ENCODE data around the gene WWOX. TPM values are rescaled to one million over a fixed set of nuclear protein-coding genes. Genes with fewer than 3 reads are reported as not detected.

Gene WWOX
- total RNA-seq, 4 donors from 2014 or later: 21.4 to 55.6 (median 33.2) TPM

DNA sequence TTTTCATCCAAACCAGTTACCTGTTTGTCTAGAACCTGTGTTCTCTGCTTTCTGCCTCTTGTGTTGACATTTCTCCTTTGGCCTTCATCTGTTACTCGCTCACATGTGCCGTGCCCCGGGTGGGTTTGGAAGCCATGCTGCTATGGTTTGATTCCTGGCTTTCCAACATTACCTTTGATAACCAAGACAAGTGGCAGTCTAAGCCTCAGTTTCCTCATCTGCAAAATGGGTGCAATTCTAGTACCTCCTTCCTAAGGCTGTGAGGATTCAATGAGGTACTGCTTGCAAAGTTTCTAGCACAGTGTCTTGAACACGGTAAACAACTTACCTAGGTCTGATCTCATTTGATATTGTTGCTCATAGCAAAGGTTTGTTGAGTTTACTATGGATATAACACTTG, 665.0 kb downstream of the WWOX start:
- no peak for DNase-seq (ENCODE audit: low spot score)
- no peak for ATAC-seq (ENCODE audit: low FRiP score)
- no peak for TF ChIP-seq CTCF (IDR thresholded peaks at IDR 0.05)

- ATAC-seq (ENCODE audit: low FRiP score) (no peak), DNase-seq (ENCODE audit: low spot score) (no peak)
- no peak for TF ChIP-seq CTCF (IDR thresholded peaks at IDR 0.05)
Measured at GRCh38 chr16:78768226-78768625, 668.8 kb downstream of the WWOX start.

- ATAC-seq (ENCODE audit: low FRiP score) (no peak), DNase-seq (ENCODE audit: low spot score) (no peak)
Measured at GRCh38 chr16:78768718-78769117, 669.3 kb downstream of the WWOX start.

GRCh38 chr16:78770353-78771091, 671.1 kb downstream of the WWOX start:
- peak; percentile 70 for ATAC-seq (ENCODE audit: low FRiP score)
- no peak for TF ChIP-seq CTCF (IDR thresholded peaks at IDR 0.05)
- peak; percentile 71 for DNase-seq (ENCODE audit: low spot score)

More at GRCh38 chr16:78768718-78769117, 669.3 kb downstream of the WWOX start:
- no peak for TF ChIP-seq CTCF (IDR thresholded peaks at IDR 0.05)

DNA sequence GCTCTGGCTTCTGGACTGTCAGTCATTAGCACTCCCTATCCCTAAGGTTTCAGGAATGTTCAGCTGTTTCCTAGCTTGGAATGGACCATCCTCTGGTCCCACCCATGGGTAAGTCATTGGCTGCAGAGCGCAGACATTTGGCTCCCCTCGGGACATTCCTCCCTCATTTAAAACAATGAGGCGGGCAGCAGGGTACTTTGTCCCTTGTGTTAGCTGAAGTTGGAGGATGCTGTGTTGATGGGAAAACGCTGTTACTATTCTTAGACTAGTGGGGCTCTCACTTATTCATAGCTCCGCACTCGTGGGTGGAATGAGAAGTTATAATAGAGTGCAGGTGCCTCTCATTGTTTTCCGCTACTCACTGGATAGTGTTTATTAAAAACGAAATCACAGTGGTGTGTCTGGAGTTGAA, 673.8 kb downstream of the WWOX start:
- ATAC-seq (ENCODE audit: low FRiP score): no peak
- no peak for TF ChIP-seq CTCF (IDR thresholded peaks at IDR 0.05)
- no peak for DNase-seq (ENCODE audit: low spot score)

GRCh38 chr16:78773706-78774105, 674.3 kb downstream of the WWOX start:
- no peak for TF ChIP-seq CTCF (IDR thresholded peaks at IDR 0.05)
- DNase-seq (ENCODE audit: low spot score) (no peak), ATAC-seq (ENCODE audit: low FRiP score) (no peak)

- no peak for TF ChIP-seq CTCF (IDR thresholded peaks at IDR 0.05)
- no peak for DNase-seq (ENCODE audit: low spot score)
- no peak for ATAC-seq (ENCODE audit: low FRiP score)
Measured at GRCh38 chr16:78775161-78775561, 675.7 kb downstream of the WWOX start.
